NT2/D1 (cell line): Measurements from ENCODE around the gene PSMG2.

ENCODE experiments used
- SUZ12 ChIP-seq: IDR thresholded peaks from 2 replicates; pipeline ENCODE4 v1.6.1; 2011; ENCODE audit not compliant: insufficient read length, insufficient read depth; ENCODE audit errors: extremely low read depth
- YY1 ChIP-seq: IDR thresholded peaks from 2 replicates; pipeline ENCODE4 v1.6.1; 2011; ENCODE audit not compliant: insufficient read length, insufficient read depth
- ZNF274 ChIP-seq: IDR thresholded peaks from 2 replicates; pipeline ENCODE4 v1.6.1; 2011; ENCODE audit warnings: mild to moderate bottlenecking, low read depth, low read length

- TF ChIP-seq ZNF274: no peak
- no peak for TF ChIP-seq YY1
- TF ChIP-seq SUZ12: no peak
Measured at GRCh38 chr18:12765126-12765525, 62.3 kb downstream of the PSMG2 start.
